ENCODE measurements around the gene ST3GAL2. TPM values are rescaled to one million over a fixed set of nuclear protein-coding genes. Genes with fewer than 3 reads are reported as not detected.

The ST3GAL2 gene
- total RNA-seq, 2 experiments from 2014 or later = 44.6 to 61.0 TPM

DNA sequence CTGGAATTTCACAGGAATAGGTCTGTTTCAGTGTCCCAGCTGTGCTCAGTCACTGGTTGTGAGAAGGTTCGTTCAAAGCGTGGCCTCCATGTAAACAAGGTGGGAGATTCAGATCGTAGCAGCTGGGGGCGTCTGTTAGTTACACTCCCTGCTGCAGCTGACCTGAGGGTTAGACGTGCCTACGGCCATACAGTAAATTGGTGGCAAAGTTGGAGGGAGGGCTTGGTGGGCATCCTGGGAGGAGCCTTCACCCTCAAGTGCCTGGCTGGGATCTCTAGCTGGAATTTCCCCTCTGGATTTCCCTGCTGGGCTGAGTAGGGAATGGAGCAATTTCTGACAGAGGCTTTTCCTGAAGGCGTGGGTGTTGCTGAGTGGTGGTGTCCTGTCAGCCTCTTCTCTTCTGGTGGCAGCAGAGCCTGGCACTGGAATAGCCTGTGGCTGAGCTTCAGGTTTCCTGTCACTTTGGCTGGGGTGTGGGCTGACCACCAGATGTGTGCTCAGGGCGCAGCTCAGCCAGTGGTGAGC lies 21.9 kb upstream of the ST3GAL2 start:
- intact Hi-C loops (cut with micrococcal nuclease; ENCODE audit: unreplicated experiment) = no loop called here
- Histone ChIP-seq H3K9me3 (ENCODE audit: low read length) (no peaks in the 10 kb centered on the region), H3K36me3 (ENCODE audit: insufficient read depth, low read length) (no peaks in the 10 kb centered on the region), H3K79me2 (ENCODE audit: insufficient read depth, low read depth, low read length) (no peaks in the 10 kb centered on the region), H3K4me2 (ENCODE audit: low read length) (no peak overlapping the region), H3K4me1 (ENCODE audit: insufficient read depth, low read length, poor library complexity, severe bottlenecking) (peaks cover 25% of the 10 kb centered on the region), H3K9me2 (ENCODE audit: insufficient read depth, low read length) (no peaks in the 10 kb centered on the region), H3K27ac (ENCODE audit: low read depth, low read length, poor library complexity, severe bottlenecking) (no peak overlapping the region), H3K4me3 (ENCODE audit: low read depth, low read length, poor library complexity, severe bottlenecking) (no peak overlapping the region), H4K20me1 (ENCODE audit: insufficient read depth, low read length) (no peaks in the 10 kb centered on the region), H2AFZ (ENCODE audit: low read length) (no peak overlapping the region)
- BruUV-seq (replicated peaks) = no TSS peak
- CTCF ChIA-PET (ENCODE audit: unreplicated experiment) = interaction anchor here (0.5 kb wide), 1 partner anchor 23 kb away, joined by 3 read pairs; no protein-coding TSS in a partner anchor
- DNase-seq (ENCODE audit: low spot score) = no peak
- no peak for TF ChIP-seq EZH2phosphoT487 (IDR thresholded peaks at IDR 0.05; ENCODE audit: borderline replicate concordance, low read depth, low read length)
- TF ChIP-seq CTCF (conservative IDR thresholded peaks at IDR 0.05; ENCODE audit: low read length) = no peak
- POLR2A ChIA-PET = interaction anchor here (0.8 to 0.9 kb wide), 2 partner anchors 28 to 53 kb away, joined by 3 to 4 read pairs; no protein-coding TSS in a partner anchor

GRCh38 chr16:70457446-70458166 lies 18.7 kb upstream of the ST3GAL2 start:
- ChIA-PET POLR2A (interaction anchor here (0.7 to 2.6 kb wide), 2 partner anchors 19 to 22 kb away, joined by 3 to 9 read pairs; partner anchors contain the start of gene ST3GAL2), CTCF (ENCODE audit: unreplicated experiment) (no interaction called here)

More at GRCh38 chr16:70457446-70458166, 18.7 kb upstream of the ST3GAL2 start:
- no peak overlapping the region for H3K27ac ChIP-seq (ENCODE audit: low read depth, low read length, poor library complexity, severe bottlenecking)
- H3K4me3 ChIP-seq (ENCODE audit: low read depth, low read length, poor library complexity, severe bottlenecking) = no peak overlapping the region
- H3K4me2 ChIP-seq (ENCODE audit: low read length) = no peak overlapping the region
- H4K20me1 ChIP-seq (ENCODE audit: insufficient read depth, low read length) = no peaks in the 10 kb centered on the region
- no TSS peak for BruUV-seq (replicated peaks)
- TF ChIP-seq CTCF (conservative IDR thresholded peaks at IDR 0.05; ENCODE audit: low read length) = no peak
- no peak for TF ChIP-seq EZH2phosphoT487 (IDR thresholded peaks at IDR 0.05; ENCODE audit: borderline replicate concordance, low read depth, low read length)
- H3K9me3 ChIP-seq (ENCODE audit: low read length) = no peaks in the 10 kb centered on the region
- intact Hi-C loops (cut with micrococcal nuclease; ENCODE audit: unreplicated experiment) = no loop called here
- no peak for DNase-seq (ENCODE audit: low spot score)
- H3K36me3 ChIP-seq (ENCODE audit: insufficient read depth, low read length) = no peaks in the 10 kb centered on the region
- no peaks in the 10 kb centered on the region for H3K9me2 ChIP-seq (ENCODE audit: insufficient read depth, low read length)
- H3K4me1 ChIP-seq (ENCODE audit: insufficient read depth, low read length, poor library complexity, severe bottlenecking) = peaks cover 17% of the 10 kb centered on the region
- no peaks in the 10 kb centered on the region for H3K79me2 ChIP-seq (ENCODE audit: insufficient read depth, low read depth, low read length)
- H2AFZ ChIP-seq (ENCODE audit: low read length) = no peak overlapping the region

Data from OCI-LY7 (cell line).